Dedifferentiated amniotic fluid mesenchymal stem cell (primary cell): Measurements from ENCODE around the gene SLITRK2.

Experiments used
- DNase-seq: peaks from one replicate; pipeline ENCODE4 v3.0.0-alpha.2; 2016; ENCODE audit errors: extremely low spot score

The SLITRK2 gene, protein sequence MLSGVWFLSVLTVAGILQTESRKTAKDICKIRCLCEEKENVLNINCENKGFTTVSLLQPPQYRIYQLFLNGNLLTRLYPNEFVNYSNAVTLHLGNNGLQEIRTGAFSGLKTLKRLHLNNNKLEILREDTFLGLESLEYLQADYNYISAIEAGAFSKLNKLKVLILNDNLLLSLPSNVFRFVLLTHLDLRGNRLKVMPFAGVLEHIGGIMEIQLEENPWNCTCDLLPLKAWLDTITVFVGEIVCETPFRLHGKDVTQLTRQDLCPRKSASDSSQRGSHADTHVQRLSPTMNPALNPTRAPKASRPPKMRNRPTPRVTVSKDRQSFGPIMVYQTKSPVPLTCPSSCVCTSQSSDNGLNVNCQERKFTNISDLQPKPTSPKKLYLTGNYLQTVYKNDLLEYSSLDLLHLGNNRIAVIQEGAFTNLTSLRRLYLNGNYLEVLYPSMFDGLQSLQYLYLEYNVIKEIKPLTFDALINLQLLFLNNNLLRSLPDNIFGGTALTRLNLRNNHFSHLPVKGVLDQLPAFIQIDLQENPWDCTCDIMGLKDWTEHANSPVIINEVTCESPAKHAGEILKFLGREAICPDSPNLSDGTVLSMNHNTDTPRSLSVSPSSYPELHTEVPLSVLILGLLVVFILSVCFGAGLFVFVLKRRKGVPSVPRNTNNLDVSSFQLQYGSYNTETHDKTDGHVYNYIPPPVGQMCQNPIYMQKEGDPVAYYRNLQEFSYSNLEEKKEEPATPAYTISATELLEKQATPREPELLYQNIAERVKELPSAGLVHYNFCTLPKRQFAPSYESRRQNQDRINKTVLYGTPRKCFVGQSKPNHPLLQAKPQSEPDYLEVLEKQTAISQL

DNA sequence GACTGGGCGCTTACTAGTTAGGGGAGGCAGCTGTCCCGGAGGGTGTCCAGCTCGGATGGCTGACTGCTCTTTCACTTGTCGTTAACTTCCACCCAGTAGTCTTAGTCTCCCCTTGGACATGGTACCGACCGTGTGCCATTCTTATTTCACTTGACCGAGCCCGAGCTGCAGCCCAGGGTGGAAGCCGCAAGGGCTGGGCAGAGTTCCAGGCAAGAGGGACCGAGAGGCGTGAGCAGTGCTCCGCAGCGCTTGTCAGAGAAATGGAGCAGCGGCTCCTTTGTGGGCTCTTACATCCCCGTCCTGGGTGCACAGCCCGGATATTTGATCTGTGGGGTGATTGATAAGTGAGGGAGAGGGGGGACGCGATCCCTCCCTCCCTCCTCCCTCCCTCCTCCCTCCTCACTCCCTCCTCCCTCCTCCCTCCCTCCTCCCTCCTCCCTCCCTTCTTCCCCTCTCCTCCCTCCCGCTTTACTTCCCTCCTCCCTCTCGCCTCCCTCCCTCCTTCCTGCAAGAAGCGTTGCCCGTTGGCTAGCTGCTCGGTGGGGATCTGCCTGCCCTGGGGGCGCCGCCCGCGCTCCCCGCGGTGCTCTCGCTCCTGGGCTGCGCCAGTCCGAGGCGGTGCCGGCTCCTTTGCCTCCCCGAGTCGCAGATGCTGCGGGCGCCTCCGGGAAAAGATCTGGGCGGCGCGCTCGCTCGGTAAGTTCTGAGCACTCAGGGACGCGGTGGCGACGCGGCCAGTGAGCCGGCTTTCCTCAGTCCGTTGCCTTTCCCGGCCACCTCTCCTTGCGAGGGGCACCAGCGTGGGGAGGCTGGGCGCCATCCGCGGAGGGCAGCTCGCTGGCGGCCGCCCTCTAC lies at the start of gene SLITRK2:
Gene SLITRK2, plus strand, starts transcription at position 499 of the 855 bp plus-strand sequence. CDS start 4,597 bp downstream, outside the sequence.
- DNase-seq = no peak

DNA sequence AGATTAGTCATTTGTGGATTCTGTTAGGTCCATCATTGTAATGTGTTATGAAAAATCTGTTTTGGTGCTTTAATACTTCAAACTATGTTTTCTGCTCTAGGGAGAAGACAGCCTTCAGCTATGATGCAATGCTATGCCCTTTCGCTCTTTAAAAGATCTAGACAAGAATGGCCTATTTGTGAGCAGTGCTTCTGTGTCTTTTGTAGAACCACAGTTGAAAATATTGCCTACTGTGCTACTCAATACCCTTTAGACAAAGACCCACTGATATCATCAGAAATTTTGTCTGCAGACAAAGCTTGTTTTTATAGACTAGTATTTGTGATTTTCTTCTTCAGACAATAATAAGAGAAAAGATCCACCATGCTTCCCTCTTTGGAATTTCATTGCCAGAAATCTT lies 44.6 kb upstream of the SLITRK2 start:
- no peak for DNase-seq

DNA sequence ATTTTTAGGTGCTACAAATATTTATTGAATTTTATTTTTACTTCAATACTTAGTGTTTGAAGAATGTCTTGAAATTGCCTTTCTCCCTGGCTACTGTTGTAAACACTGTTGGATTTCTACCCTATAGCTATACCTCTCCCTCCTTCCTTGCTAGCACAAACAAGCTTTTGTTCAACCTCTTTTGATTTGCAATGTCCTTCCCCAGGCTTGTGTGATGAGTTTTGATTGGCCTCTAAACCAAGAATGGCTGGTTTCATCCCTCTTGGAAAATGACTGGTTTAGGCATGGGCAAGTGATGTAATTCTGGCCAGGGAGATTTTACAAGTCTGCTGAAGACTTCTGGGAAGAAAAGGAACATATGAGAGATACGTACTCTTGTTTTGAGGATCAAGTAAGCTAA lies 25.3 kb upstream of the SLITRK2 start:
- DNase-seq = no peak

DNA sequence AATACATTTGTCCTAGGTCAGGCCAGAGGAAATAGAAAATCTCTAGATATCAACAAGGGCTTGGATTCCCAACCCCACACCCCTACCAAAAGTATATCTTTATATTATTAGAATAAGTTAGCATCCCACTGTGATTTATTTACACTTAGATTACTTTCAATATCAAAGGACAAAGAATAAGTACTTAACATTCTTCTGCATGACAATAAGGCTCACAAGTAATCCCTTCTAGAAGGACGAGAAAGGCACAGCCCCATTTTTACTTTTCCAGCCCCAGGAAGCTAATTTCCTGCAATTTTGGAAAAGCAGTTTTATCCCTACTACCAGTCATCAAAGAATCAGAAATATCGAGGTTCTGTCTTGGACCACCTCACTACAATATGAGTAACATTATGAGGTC lies 14.1 kb upstream of the SLITRK2 start:
- DNase-seq = no peak

- no peak for DNase-seq
These were observed 4.5 kb upstream of the SLITRK2 start for GRCh38 chrX:145813081-145813480.

- no peak for DNase-seq
These were observed 871 bp upstream of the SLITRK2 start for GRCh38 chrX:145816601-145817315.

DNA sequence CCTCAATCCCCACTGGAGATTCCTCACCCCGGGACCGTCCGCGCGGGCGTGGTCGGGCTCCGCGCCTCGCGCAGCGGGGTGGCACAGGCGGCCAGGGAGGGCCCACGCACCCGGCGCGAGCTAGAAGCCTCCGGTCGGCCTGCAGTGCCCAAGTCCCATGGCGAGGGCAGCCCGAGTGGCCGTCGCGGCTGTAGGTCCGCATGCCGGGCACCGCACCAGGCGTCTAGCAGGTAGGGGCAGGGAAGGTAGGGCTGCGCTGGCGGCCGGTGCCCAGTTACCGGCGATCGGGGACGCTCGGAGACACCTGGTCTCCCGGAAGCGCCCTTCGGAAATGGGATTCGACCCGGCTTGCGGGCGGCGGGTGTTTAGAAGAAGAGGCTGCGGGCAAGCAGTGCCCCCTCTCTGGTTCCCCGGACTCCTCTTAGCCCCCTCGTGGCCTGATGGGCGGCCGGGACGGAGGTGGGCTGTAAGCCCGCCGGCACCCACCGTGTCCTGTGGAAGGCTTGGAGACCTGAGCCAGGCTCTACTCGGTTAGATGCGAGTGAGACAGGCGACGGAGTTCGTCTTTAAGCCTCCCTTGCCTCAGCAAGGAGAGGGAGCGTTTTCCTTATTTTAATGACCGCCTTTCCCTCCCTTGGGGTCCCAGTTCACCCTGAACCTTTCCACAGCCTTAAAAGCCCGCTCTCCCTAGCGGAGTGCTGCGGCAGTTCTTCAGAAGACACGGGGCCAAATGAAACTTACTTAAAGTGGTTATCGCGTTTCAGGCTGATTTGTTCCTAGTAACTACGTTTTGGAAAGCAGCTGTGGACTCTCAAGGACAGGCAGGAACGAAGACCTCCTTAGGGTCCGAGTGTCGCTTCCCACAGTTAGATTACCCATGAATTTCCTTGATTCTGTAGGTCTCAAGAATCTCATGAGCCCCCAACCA lies 821 bp downstream of the SLITRK2 start:
- DNase-seq = no peak

DNA sequence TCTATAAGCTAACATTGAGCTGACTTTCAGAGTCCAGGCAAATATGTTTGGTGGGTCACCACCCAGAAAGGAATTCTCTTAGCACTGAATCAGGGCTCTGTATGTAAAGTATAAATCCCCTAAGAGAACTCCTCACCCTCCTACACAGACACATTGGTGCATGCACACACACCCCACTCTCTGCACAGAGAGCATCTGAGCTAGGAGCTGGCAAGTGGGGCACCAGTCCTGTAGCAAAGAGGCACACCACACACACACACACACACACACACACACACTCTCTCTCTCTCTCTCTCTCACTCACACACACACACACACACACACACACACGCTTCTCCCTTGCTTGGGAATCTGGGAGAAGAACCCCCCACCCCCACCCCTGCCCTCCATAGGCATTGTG lies 3.2 kb downstream of the SLITRK2 start:
- DNase-seq = no peak

DNA sequence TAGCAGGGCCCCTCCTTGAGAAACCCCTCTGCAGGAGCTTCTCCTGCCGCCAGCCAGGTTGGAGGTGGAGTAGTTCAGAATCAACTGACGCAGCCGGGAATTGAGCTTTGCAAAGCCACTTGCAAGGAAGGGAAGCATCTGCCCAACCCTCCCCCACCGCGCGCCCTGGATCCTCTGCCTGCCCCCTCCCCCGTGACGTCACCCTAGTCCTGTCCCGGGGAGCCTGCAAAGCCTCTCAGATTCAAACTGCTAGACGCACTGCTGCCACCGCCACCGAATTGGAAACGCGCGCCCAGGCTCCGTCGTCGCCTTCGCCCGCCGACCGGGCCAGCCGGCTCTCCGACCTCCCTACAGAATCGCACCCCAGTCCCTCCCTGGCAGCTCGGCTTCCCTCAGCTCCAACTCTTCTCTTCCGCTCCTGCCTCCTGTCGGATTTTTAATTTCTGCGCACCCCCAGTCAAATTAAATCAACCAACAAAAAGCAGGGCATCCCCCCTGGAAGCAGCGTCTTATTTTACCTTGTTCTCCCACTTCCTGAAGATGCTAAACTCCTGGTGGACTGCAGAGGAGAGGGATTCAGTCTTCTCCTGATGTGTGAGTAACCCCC lies 3.8 kb downstream of the SLITRK2 start:
- no peak for DNase-seq

GRCh38 chrX:145821898-145822571 lies 4.4 kb downstream of the SLITRK2 start:
- DNase-seq = no peak

DNA sequence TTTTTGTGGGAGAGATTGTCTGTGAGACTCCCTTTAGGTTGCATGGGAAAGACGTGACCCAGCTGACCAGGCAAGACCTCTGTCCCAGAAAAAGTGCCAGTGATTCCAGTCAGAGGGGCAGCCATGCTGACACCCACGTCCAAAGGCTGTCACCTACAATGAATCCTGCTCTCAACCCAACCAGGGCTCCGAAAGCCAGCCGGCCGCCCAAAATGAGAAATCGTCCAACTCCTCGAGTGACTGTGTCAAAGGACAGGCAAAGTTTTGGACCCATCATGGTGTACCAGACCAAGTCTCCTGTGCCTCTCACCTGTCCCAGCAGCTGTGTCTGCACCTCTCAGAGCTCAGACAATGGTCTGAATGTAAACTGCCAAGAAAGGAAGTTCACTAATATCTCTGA lies 5.5 kb downstream of the SLITRK2 start:
- no peak for DNase-seq

GRCh38 chrX:145825896-145826295 lies 8.3 kb downstream of the SLITRK2 start:
- DNase-seq = no peak

GRCh38 chrX:145826466-145826865 lies 8.8 kb downstream of the SLITRK2 start:
- DNase-seq = no peak

GRCh38 chrX:145832796-145833195 lies 15.2 kb downstream of the SLITRK2 start:
- DNase-seq = no peak

DNA sequence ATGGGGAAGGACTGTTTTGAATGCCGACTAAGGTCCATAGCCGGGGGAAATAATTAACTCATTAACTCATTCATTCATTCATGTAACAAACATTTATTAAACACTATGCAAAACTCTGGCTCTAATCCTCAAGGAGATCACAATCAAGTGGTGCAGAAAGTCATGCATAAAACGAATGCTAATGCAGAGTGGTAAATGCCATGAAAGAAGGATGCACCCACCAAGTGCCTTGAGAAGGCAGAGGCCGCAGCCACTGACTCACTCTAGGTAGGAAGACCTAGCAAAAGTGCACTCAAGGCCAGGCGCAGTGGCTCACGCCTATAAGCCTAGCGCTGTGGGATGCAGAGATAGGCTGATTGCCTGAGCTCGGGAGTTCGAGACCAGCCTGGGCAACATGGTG lies 22.9 kb downstream of the SLITRK2 start:
- DNase-seq = no peak

- no peak for DNase-seq
These were observed 25.7 kb downstream of the SLITRK2 start for GRCh38 chrX:145843146-145843904.

DNA sequence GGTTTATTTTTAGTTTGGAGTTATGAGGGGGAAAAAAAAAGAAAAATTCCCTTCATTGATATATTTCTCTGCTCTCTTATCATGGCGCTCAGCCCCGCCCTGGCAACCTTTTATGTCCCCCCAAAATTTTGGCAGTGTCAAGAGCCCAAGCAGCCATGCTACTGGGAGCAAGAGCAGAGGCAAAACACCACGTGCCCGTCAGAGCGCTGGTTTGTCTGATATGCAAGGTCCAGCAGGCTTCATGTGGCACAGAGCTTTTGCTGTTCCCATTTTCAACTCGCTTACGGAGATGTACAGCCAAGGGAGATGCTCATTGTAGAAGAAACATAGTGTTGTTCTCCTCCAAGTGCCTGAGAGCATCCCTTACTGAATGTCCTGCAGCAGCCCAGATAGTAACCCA lies 27.3 kb downstream of the SLITRK2 start:
- DNase-seq = no peak

GRCh38 chrX:145848448-145848847 lies 30.8 kb downstream of the SLITRK2 start:
- no peak for DNase-seq

GRCh38 chrX:145848857-145849256 lies 31.2 kb downstream of the SLITRK2 start:
- DNase-seq = no peak
